Measurements from ENCODE around the gene NOTCH2.

GRCh38 chr1:119987112-119987511 is 82.3 kb downstream of the NOTCH2 start:
- TF ChIP-seq CTCF (IDR thresholded peaks at IDR 0.05; ENCODE audit: low read depth, low read length) (no peak), EZH2phosphoT487 (IDR thresholded peaks at IDR 0.05; ENCODE audit: low read depth) (no peak)
